CD4-positive, alpha-beta T cell treated with Interleukin-17A for 1 hour (primary cell): ENCODE measurements around the gene PPIF.

ENCODE experiments used
- DNase-seq: peaks from one replicate; pipeline ENCODE4 v3.0.0-alpha.2; 2020

The PPIF gene

DNA sequence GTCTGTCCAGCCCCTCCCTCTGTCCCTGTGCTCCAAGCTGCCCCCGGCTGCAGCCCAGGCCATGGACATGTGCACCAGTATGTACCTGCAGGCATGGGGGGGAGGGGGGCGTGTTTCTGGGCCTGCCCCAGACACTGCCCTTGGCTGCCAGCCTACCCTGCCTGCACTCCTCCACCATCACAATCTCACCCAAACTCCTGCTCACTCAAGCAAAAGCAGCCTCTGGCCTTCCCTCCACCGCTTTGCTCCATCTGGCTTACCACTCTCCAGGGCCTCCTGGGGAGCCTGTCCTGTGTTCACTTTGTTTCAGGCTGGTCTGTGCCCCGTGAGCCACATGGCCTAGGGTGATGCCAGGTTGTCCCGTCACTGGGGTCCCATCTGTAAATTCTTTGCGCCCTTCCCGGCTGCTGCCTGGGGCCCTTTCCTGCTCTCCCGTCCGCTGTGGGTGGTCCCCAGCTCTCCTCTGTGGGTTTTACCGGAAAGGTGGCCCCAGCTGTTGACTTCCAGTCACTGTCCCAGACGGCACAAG, 33.3 kb upstream of the PPIF start:
- DNase-seq, result no peak

DNA sequence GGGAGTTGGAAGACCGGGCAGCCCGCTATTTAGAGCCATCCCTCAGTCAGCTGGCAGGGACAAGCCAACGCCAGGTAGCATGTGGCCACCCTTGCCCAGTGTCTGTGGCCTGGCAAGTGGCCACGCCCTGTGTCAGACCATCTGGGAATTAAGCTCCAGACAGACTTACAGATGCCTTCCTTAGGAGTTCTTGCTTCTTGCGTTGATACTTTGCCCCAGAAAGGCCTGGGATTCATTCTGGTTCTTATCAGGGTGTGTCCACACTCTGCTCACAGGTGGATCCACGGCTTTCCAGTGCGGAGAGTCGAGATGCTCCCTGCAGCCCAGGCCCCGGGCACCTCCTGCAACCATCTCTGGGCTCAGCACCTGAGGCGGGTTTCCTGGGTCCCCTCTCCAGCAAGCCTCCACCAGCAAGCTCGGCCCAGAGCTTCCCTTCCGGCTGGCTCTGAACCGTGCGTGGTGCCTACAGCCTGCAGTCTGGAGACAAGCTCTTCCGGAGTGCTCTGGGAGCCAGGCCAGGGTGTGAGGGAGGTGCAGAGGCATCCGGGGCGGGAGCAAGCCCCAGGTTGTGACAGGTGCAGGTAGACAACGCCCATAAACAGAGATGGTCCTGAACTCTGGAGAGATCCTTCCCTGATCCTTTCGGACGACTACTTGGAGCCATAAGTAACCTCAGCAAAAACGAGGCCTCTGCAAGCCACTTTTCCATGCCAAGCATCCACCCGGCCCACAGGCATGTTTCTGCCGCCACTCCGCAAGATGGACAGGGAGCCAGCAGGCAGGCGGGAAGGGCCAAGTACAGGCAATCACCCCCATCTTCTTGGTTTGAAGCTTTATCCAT, 32.3 kb upstream of the PPIF start:
- no peak for DNase-seq

DNA sequence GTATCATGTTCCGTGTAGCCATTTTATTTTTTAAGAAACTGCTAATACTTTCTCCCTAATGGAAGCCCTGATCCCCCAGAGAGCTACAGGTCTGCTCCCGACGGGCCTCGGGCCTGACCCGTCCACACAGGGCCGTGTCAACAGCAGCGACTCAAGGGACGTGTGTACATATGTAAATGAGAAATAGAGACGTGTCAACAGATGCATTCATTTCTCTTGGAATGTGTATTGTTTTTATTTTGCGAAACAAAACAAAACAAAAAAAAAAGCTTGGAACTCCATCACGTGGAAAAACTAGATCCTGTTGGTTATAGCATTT, 31.7 kb upstream of the PPIF start:
- no peak for DNase-seq

DNA sequence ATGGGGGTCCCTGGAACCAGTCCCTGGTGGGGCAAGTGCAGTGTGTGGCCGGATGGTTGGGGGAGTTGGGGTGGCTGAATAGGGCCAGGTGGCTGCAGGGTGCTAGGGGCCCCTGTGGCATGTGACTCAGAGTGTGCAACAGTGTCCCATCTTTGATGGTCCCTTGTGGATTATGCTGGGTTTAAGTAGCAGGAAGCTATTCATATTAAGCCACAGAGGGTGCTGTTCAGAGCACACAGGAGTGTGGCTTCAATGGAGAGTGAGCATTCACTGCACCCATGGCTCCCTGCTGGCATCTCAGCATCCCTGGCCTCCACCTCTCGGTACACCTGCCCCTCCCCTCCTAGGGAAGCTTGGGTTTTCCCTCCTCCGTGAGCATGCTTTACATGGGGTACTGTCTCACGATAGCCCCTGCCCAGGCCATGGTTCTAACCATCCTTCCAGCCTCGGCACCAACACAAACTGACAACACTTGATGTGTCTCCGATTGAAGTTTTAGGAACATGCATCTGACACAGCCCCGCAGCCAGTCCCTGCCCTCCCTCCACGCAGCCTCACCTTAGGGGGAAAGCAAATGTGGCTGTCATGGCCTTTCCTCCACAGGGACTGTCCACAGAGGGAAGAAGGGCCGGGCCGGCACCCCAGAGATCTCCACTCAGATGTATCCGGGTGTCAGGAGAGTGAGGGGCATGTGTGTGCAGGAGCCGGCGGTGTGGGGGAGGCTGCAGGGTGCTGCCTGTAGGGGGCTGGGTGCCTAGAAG, 30.4 kb upstream of the PPIF start:
- no peak for DNase-seq

DNA sequence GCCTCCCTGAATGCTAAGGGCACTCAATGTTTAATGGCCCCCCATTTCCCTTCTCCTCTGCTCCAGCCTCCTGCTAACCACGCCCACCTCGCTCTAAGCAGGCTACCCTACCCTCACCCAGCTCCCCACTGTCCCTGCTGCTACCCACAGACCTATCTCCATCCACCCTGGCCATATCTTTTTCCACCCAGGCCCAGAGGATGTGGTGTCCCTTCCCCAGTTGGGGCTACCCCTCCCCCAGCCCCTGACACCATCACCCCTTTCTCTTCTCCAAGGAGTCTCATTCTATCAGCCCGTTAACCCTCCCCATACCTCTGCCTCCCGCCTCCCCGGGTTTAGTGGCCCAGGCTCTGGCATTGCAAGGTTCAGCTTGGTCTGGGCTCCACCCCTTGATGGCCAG, 28.9 kb upstream of the PPIF start:
- no peak for DNase-seq

DNA sequence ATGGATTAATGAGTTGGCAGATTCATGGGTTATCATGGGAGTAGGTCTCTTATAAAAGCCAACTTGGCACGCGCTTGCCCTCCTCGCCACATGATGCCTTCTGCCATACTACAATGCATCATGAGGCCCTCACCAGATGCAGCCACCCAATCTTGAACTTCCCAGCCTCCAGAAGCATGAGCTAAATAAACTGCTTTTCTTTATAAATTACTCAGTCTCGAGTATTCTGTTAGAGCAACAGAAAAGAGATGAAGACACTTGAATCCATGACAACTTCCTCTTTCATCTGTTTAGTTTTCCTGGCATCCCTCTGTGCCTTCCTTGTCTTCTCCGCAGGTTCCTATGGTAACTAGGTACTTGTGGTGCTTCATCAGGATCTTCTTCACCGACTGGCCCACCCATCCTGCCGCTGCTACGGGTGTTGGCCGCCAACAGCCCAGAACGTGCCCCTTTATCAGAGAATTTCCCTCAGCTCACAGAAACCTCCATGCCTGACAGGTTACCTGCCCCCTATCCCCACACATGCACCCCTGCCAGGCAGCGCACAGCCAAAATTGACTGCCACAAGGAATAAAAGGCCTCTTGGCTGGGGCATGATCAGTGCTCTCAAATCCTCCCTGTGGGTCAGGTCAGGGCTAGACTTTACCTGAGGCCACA, 28.0 kb upstream of the PPIF start:
- no peak for DNase-seq

DNA sequence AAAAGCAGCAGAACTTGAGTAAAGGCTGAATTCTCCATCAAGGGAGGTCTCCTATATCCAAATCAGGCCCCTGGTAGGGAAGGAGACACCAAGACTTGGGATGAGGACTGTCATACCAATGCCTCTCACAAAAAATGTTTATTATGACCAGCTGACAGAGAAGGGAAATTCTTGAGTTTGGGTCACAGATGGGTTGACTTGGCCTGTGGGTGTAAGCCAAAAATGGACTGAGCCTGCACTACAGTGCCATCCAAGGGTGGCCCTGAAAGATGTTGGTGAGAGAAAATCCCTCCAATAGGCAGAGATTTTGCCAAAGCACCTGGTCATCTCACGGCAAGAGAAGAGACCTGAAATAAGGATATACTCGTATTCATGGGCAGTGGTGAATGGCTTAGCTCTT, 27.0 kb upstream of the PPIF start:
- no peak for DNase-seq

DNA sequence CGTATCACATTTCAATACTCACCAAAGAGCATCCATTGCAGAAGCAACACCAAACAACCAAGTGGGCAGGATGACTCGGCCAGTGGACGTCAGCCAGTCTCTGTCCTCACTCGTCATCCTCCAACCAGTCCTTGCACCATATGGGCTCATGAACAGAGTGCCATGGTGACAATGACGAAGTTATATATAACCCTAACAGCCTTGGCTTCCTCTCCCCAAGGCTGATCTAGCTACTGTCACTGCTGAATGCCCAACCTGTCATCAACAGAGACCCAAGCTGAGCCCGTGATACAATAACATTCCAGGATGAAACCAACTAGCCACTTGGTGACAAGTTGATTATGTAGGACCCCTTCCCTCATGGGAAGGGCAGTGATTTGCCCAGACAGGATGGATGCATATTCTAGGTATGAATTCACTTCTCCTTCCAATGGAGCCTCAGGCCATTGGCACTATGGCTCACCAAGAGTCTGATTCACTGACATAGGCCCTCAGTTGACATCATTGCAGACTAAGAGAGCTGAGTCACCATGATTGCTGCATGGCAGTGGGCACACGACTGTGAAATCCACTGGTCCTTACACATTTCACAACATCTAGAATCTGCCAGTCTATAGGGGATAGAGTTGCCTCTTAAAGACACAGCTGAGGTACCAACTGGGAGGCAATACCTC, 26.3 kb upstream of the PPIF start:
- no peak for DNase-seq

DNA sequence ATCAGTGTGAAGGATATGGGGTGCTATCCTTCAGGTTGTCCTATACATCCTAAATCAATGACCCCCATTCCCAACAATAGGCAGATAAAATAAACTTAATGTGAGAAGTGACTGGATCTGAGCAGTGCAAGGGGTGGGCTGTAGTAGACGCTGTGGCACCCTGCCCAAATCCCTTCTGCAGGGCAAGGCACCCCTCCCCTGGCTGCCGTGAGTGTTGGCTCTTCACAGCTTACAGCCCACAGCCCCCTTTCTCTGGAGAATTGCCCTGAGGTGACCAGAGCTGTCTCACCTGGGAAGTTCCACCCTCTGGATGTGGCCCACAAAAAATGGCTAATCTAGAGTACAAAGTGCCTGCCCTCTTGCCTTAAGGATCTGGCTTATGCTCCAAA, 25.8 kb upstream of the PPIF start:
- DNase-seq, result no peak

DNA sequence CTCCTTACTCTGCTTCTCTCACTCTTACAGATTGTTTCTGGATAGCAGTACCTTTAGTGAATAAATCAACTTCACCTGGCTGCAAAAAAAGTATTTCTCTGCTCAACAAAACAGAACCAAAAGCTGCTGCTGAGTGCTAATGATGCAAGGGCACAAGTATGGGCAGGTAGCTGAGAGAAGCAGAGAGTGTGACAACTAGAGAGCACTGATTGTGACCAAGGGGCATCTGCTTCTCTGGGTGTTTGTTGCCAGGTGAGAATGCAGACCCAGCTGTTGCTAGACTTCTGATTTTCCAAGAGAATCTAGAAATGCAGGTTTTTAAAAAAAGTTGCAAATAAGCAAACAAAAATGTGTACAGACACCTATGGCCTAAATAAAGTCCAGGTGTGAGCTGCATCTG, 25.3 kb upstream of the PPIF start:
- no peak for DNase-seq

DNA sequence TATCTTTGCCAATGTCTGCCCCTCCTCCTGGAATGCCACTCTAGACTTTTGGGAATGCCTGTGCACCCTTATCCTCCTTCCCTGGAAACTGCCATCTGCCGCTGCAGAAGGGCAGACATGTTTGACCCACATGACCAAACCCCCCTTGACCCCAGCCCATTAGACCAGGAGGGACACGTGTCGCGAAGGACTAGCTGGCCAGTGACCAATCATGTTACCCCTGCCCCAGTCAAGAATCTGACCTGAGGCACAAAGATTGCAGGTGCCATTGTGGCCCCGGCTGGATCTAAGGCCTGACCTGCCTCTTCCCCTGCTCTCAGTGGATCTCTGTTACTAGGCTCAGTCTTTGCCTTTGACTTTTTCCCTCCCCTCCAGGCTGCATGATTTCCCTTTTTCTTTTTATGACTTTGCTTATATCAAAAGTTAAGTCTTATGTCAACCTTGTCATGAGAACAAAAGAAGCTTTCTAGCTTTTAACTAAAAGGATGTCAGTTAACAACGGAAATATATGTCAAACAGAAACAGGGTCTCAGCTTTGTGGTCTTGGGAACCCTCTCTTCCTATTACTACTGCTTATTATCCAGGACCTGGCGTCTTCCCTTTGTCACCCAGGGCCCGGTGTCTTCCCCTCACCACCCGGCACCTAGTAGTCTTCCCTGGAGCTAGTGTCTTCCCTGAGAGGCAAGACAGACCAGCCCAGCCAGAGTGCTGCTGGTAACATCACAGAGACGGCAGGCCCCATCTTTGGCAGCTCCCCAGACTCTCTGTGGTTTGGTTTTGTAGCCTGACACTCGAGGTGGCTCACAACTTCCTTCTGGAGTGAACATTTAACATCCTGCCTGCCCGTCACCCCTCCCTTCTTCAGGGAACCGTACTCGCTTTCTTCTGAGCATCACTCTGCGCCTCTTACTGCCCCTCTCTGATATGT, 24.4 kb upstream of the PPIF start:
- peak; percentile 82 for DNase-seq

DNA sequence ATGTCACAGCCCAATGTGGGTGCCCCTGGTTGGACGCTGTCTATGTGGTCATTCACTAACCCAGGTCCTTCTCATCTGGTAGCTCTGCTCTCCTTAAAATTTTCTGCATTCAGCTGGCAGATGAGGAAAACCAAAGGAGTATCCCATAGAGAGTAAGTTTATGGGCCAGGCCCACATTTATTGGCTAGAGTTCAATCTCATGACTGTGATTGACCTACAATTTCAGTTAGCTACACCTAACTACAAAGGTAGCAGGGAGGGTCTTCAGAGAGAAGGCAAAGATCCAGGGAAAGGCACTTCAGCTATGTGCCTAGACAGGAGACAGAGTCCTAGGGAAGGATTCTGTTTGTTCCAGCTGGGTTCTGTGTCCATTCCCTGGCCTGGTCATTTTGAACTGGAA, 23.7 kb upstream of the PPIF start:
- DNase-seq, result no peak

DNA sequence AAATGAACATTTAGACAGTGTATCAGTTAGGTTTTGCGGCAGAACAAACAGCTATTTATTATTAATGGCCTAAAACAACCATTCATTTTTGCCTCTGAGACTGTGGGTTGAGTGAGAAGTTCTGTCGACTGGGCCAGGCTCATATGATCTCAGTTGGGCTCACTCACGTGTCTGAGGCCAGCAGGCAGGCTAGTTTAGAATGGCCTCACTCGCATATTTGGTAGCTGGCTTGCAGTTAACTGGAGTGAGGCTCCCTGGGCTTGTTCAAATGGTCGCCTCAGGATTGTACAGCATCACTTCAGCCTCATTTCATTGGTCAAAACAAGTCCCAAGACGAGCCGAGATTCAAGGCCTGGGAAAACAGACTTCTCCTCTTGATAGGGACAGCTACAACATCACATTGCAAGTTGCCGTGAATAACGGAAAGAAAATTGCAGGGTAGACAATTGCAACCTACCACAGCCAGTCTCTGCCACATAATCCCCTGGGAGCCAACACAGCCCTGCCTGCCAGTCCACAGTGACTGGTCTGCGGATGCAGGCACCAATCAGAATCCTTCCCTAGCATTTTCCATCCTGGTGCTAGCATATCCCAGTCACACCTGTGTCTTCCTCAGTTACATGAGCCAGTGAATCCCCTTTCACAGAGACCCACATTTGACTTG, 23.1 kb upstream of the PPIF start:
- DNase-seq, result no peak

DNA sequence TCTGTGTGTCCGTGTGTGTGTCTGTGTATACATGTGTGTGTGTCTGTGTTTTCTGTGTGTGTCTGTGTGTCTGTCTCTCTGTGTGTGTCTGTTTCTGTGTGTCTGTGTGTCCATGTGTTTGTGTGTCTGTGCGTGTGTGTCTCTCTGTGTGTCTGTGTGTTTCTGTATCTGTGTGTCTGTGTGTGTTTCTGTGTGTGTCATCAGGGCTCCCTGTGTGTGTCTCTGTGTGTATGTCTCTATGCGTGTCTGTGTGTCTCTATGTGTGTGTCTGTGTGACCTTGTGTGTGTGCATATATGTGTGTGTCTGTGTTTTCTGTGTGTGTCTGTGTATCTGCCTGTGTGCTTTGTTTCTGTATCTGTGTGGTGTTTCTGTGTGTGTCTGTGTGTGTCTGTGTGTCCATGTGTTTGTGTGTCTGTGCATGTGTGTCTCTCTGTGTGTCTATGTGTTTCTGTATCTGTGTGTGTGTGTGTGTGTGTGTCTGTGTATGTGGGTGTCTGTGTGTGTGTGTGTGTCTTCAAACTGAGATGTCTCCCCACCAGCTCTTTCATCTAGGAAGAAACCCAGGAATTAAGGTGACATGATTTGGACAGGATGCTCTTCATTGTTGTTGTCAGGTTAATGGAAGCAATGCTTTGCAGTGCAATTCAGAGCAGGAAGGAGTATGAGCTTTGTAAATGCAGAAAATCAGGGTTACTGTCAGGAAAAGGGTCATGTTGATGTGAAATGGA, 20.7 kb upstream of the PPIF start:
- no peak for DNase-seq

DNA sequence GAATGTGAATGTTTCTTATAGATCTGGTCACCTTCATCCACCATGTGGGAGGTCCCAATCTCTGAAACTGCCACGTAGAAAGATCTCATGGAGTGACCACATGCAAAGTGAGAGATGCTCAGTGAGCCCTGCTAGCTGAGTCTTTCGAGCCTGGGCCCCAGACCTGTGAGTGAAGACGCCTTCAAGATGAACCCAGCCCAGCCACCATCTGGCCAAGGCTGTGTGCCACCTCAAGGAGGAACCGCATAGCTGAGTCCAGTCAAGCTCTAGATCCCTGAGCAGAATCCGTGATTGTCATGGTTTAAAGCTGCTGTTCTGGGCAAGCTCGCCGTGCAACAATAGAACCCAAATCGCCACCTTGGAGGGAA, 20.2 kb upstream of the PPIF start:
- no peak for DNase-seq

DNA sequence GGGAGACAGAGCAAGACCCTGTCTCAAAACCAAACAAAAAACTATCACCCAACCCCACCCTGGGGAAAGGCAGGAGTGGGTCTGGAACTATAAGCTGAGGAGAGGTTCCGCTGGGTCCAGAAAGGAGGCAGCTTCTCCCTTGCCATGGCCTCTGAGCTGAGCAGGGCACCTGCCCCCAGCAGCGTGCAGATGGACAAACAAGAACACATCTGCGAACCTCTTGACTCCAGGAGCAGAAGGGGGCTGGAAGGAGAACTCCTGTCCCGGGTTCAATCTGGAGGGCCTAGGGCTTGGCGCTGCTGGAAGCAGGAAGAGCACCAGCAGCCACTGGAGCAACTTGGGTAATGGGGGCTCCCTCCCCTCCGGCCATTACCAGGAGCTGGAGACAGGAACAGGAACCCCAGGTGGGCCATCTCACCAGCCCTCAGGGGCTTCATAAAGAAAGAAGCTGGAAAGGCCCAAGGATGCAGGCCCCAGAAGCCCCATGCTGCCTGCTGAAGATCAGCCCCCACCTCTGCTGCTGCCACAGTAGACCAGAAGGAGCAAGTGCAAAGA, 19.0 kb upstream of the PPIF start:
- DNase-seq, result no peak

DNA sequence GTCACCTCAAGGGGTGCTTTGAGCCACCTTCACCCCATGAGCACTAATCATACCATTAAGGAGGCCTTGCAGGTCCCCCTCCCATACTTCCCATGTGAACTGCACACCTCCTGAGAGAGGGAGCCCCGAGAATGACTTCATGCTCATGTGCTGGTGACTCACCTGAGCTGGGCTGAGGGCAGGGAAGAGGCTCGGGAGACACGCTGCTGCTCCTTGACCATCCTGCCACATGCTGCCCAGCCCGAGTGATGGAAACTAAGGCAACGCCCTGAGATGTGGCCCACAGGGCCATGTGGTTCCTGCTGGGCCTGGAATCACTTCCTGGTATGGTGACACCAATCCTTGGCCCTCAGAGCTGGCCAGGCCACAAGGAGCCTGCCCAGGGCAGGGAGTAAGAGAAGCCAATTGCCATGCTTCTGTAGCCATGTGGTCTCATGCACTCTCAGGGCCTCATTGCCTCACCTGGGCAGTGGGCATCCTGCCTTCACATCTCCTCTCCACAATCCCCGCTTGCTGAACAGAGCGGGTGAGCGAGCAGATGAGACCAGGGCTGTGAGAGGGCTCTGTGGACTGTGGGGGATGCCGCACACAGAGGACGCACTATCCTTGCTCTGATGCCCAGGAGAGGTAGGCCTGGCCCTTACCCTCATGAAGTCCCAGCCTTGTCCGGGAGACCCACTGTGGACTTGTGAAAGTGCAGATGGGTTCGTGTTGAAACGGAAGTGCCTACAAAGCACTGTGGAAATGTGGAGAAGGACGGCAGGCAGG, 18.3 kb upstream of the PPIF start:
- no peak for DNase-seq

DNA sequence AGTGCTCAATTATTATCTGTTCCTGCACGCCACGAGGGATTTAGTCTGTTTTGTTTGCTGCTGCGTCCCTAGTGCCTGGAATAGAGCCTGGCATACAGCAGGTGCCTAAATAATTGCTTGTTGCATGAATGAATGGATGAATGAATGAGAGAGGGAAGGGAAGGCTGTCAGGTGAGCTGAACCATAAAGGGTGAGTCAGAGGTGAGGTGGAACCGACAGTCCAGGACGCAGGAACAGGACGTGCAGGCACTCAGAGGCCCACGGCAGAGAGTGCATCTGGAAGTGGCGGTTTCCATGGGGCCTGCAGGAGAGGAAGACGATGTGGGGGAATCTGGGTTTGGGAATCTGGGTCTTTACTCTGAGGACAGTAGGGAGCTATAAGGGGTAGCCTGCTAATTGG, 17.7 kb upstream of the PPIF start:
- no peak for DNase-seq

DNA sequence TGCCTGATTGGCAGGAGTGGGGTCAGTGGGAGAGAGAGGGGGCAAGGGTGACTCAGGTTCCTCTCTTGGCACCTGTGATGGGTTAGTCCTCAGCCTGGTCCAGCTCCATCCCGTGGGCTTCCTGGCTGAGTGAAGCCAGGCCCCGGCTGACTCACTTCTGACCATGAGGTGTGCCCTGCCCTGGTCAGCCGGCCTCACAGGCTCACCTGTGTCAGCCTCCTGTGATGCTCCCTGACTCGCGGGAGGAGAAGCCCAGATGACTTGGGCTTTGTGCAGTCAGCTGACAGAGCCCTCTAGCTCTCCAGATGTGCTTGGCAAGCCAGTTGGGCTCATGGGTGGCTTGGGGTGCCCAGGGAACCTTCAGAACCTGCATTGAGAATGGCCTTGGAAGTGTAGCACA, 16.0 kb upstream of the PPIF start:
- DNase-seq, result no peak

DNA sequence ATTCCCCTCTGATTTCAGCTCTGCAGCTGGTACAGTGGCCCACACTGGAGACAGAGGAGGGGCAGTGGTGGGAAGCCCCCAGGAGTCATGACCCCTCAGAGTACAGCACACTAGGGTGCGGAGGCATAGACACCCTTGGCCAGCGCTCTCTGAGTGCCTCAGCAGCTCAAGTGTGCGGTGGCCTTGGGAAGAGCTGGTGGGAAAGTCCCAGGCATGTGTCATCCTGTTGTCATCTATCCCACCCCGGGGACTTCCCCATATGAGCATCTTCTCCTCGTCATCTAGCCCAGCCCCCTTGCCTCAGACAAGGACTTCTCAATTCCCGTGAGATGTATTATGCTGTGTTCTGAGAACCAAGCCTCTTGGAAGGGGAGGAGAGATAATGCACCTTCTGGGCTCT, 15.6 kb upstream of the PPIF start:
- DNase-seq, result peak; percentile 83
